GM12892 (cell line): ENCODE measurements around the gene KCNMB4.

Experiments used
- DNase-seq: peaks from one replicate; pipeline ENCODE4 v3.0.0; 2011; ENCODE audit not compliant: insufficient read length
- FAIRE-seq: peaks from 2 replicates; lab custom pipeline; 2011; peaks lifted over from hg19 to GRCh38; lab: Jason Lieb, UNC
- POLR2A ChIP-seq: IDR thresholded peaks from 2 replicates; pipeline ENCODE4 v1.6.1; 2011; ENCODE audit warnings: low read depth, low read length, control low read depth
- POLR2AphosphoS5 ChIP-seq: IDR thresholded peaks from 2 replicates; pipeline ENCODE4 v1.6.1; 2011; ENCODE audit warnings: low read depth, low read length, control low read depth
- TAF1 ChIP-seq: IDR thresholded peaks from 2 replicates; pipeline ENCODE4 v1.6.1; 2011; ENCODE audit warnings: low read depth, mild to moderate bottlenecking, control low read depth, low read length, borderline replicate concordance

Gene KCNMB4

GRCh38 chr12:70408004-70408790 is 42.1 kb downstream of the KCNMB4 start:
- TF ChIP-seq POLR2A (no peak), TAF1 (no peak), POLR2AphosphoS5 (no peak)
- no peak for FAIRE-seq
- DNase-seq, result no peak

- TF ChIP-seq POLR2AphosphoS5, result no peak
- no peak for TF ChIP-seq TAF1
- TF ChIP-seq POLR2A, result no peak
- FAIRE-seq (no peak), DNase-seq (no peak)
These were observed 49.9 kb downstream of the KCNMB4 start for GRCh38 chr12:70415987-70416386.

GRCh38 chr12:70417121-70417520 is 51.0 kb downstream of the KCNMB4 start:
- TF ChIP-seq POLR2A (no peak), POLR2AphosphoS5 (no peak), TAF1 (no peak)
- DNase-seq (no peak), FAIRE-seq (no peak)

- FAIRE-seq (no peak), DNase-seq (no peak)
- TF ChIP-seq TAF1, result no peak
- no peak for TF ChIP-seq POLR2AphosphoS5
- no peak for TF ChIP-seq POLR2A
These were observed 52.0 kb downstream of the KCNMB4 start for GRCh38 chr12:70418101-70418500.

GRCh38 chr12:70422631-70423030 is 56.5 kb downstream of the KCNMB4 start:
- DNase-seq (no peak), FAIRE-seq (no peak)
- TF ChIP-seq POLR2A, result no peak
- no peak for TF ChIP-seq TAF1
- no peak for TF ChIP-seq POLR2AphosphoS5

- TF ChIP-seq POLR2AphosphoS5, result no peak
- TF ChIP-seq TAF1, result no peak
- no peak for TF ChIP-seq POLR2A
- no peak for DNase-seq
- FAIRE-seq, result no peak
These were observed 60.5 kb downstream of the KCNMB4 start for GRCh38 chr12:70426620-70427019.

GRCh38 chr12:70427611-70428010 is 61.5 kb downstream of the KCNMB4 start:
- DNase-seq (no peak), FAIRE-seq (no peak)
- TF ChIP-seq TAF1 (no peak), POLR2AphosphoS5 (no peak), POLR2A (no peak)

GRCh38 chr12:70430400-70430799 is 64.3 kb downstream of the KCNMB4 start:
- DNase-seq (no peak), FAIRE-seq (no peak)
- TF ChIP-seq TAF1, result no peak
- TF ChIP-seq POLR2A, result no peak
- no peak for TF ChIP-seq POLR2AphosphoS5

- DNase-seq (no peak), FAIRE-seq (no peak)
- TF ChIP-seq POLR2AphosphoS5 (no peak), TAF1 (no peak), POLR2A (no peak)
These were observed 70.7 kb downstream of the KCNMB4 start for GRCh38 chr12:70436836-70437235.

GRCh38 chr12:70443062-70443673 is 77.1 kb downstream of the KCNMB4 start:
- TF ChIP-seq POLR2AphosphoS5 (no peak), TAF1 (no peak), POLR2A (no peak)
- FAIRE-seq (no peak), DNase-seq (no peak)

GRCh38 chr12:70444903-70445302 is 78.8 kb downstream of the KCNMB4 start:
- DNase-seq (no peak), FAIRE-seq (no peak)
- TF ChIP-seq POLR2A, result no peak
- TF ChIP-seq POLR2AphosphoS5, result no peak
- no peak for TF ChIP-seq TAF1

GRCh38 chr12:70448371-70448770 is 82.3 kb downstream of the KCNMB4 start:
- FAIRE-seq (no peak), DNase-seq (no peak)
- TF ChIP-seq POLR2AphosphoS5, result no peak
- TF ChIP-seq POLR2A, result no peak
- no peak for TF ChIP-seq TAF1
